Activated CD4-positive, CD25-positive, alpha-beta regulatory T cell treated with anti-CD3 and anti-CD28 coated beads, Interleukin-2, amount 50 U/mL, for 72 hours (primary cell): ENCODE results near the gene HIF1A.
"Not testable (repeated sequence)": the region's sequence is repeated elsewhere in the genome, so short reads cannot be mapped to it uniquely, and the experiment has no call there.

Experiments used
- DNase-seq: peaks from one replicate; pipeline ENCODE4 v3.0.0; 2021

Gene HIF1A

GRCh38 chr14:61694830-61695694, at the start of gene HIF1A:
Gene HIF1A (plus strand): TSS chr14:61695513. CDS start chr14:61695805, 292 bp downstream.
- peak; percentile 92 for DNase-seq

- no peak for DNase-seq
Observed at GRCh38 chr14:61646366-61647116, 48.8 kb upstream of the HIF1A start.

DNA sequence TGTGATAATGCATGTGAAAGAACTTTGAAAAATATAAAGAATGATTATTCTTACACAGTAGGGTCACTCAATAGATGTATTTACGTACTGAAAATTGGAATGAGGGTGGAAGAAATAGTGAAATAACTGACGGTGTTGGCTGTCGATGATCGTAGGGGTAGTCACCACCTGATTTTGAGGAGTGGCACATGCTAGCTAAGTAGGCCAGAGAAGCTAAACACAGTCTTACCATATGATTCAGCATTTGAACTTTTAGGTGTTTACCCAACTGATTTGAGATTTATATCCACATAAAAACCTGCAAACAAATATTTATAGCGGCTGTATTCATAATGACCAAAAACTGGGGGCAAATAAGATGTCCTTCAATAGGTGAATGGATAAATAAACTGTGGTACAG, 47.6 kb upstream of the HIF1A start:
- no peak for DNase-seq

- DNase-seq: no peak
Observed at GRCh38 chr14:61648377-61648776, 46.9 kb upstream of the HIF1A start.

DNA sequence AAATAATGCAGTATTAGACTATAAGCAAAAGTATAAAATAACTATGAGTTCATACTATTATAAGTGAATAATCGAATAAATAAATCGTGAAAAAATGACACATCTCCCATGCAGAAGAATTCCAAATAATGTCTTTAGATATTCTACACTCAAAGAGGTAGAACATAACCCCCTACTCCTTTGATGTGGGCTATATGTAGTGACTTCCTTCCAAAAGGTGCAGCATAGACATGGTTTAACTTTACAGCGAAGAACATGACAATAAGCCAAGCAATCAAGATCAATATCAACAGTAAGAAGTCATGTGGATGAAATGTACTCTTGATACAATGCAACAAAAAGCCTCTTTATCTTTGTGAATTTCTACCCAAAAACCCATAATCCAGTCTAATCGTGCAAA, 46.0 kb upstream of the HIF1A start:
- no peak for DNase-seq

- DNase-seq: no peak
Observed at GRCh38 chr14:61651355-61651754, 44.0 kb upstream of the HIF1A start.

DNA sequence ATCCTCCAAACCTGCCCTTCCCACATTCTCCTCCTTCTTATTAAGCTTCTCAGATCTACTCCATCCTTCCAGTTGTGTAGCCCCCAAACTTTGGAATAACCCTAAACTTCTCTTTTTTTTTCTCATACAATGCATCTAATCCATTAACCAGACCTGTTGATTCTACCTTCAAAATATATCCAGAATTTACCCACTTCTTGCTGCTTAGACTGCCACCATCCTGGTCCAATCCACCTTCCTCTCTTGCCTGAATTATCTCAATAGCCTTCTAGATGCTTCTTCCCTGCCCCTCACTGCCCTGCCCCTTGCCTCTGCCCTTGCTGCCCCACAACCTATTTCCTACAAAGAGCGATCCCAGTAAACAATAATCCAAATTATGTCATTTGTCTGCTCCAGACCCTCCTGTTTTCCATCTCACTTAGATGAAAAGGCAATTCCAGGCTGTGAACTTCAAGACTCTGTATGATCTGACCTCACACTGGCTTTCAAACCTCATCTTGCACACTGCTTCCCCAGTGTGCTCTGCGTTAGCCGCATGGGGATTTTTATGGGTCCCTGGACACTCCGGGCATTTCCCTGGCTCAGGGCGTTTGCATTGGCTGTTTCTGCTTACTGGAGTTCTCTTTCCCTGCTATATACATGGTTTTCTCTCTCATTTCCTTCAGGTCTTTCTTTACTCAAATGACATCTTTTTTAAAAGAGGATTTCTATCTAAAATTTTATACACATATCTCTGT, 42.6 kb upstream of the HIF1A start:
- DNase-seq: no peak

GRCh38 chr14:61653507-61653906, 41.8 kb upstream of the HIF1A start:
- no peak for DNase-seq

- DNase-seq: no peak
Observed at GRCh38 chr14:61654026-61654425, 41.3 kb upstream of the HIF1A start.

GRCh38 chr14:61655777-61656176, 39.5 kb upstream of the HIF1A start:
- no peak for DNase-seq

DNA sequence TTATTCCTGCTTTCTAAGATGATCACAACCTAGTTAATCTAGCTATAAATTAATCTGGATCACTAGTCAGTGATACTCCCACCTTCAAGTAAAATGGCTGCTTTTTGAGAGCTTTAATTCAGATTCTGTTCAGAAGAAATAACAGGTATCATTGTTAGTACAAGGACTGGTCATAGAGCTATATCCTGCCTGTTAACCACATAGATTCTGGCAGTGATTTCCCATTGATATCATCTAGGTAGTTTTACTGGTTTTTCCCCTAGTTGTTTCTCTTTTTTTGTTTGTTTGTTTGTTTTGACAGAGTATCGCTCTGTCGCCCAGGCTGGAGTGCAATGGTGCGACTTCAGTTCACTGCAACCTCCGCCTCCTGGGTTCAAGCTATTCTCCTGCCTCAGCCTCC, 39.0 kb upstream of the HIF1A start:
- no peak for DNase-seq

DNA sequence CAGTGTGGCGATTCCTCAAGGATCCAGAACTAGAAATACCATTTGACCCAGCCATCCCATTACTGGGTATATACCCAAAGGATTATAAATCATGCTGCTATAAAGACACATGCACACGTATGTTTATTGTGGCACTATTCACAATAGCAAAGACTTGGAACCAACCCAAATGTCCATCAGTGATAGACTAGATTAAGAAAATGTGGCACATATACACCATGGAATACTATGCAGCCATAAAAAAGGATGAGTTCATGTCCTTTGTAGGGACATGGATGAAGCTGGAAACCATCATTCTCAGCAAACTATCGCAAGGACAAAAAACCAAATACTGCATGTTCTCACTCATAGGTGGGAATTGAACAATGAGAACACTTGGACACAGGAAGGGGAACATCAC, 37.2 kb upstream of the HIF1A start:
- not testable (repeated sequence) for DNase-seq

DNA sequence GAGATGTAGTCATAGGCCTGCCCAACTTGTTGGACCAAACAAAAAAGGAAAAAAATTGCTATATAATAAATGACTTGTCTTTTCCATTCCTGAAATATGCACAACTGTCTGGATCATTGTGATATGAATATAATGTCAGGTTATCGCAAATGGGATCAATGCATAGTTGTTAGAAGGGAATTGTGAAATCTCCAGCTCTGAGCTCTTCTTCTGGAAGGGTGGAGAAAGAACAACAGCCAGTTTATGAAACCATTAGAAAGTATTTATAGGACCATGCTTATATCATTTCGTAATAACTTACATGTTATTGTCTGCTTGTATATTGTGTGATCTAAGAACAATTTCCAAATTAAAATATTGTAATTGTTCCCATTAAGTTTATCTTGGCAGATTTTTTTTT, 35.7 kb upstream of the HIF1A start:
- DNase-seq: no peak

GRCh38 chr14:61661471-61662400, 33.6 kb upstream of the HIF1A start:
- no peak for DNase-seq

GRCh38 chr14:61662437-61663311, 32.6 kb upstream of the HIF1A start:
- peak; percentile 50 for DNase-seq

- DNase-seq: no peak
Observed at GRCh38 chr14:61663312-61663979, 31.9 kb upstream of the HIF1A start.

GRCh38 chr14:61668282-61668681, 27.0 kb upstream of the HIF1A start:
- DNase-seq: no peak

- DNase-seq: no peak
Observed at GRCh38 chr14:61670576-61670975, 24.7 kb upstream of the HIF1A start.

DNA sequence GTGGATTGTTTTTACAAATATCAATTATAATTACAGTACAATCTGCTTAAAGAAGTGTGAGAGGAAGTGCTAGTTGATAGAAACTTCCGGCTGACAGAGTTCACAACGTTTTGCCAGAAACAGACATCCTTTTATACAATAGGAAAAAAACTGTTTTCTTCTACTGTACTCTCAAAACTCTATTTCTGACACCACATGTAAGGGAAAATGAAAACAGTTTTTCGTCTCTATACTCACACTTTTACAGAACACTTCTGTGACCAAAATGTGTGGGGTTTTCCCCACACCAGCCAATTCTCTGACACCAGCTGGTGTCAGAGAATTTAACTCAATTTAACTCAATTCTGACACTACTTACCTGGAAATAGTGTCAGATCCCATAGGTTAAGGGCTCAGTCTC, 24.2 kb upstream of the HIF1A start:
- no peak for DNase-seq

GRCh38 chr14:61672796-61673195, 22.5 kb upstream of the HIF1A start:
- DNase-seq: no peak

- no peak for DNase-seq
Observed at GRCh38 chr14:61673305-61673704, 22.0 kb upstream of the HIF1A start.
